Inferior parietal cortex (tissue), 1 donor: ENCODE measurements around the gene FOXL2.

Experiments
- DNase-seq: peaks from one replicate; pipeline ENCODE4 v3.0.0-alpha.2; 2016; ENCODE audit errors: extremely low spot score

FOXL2 gene

DNA sequence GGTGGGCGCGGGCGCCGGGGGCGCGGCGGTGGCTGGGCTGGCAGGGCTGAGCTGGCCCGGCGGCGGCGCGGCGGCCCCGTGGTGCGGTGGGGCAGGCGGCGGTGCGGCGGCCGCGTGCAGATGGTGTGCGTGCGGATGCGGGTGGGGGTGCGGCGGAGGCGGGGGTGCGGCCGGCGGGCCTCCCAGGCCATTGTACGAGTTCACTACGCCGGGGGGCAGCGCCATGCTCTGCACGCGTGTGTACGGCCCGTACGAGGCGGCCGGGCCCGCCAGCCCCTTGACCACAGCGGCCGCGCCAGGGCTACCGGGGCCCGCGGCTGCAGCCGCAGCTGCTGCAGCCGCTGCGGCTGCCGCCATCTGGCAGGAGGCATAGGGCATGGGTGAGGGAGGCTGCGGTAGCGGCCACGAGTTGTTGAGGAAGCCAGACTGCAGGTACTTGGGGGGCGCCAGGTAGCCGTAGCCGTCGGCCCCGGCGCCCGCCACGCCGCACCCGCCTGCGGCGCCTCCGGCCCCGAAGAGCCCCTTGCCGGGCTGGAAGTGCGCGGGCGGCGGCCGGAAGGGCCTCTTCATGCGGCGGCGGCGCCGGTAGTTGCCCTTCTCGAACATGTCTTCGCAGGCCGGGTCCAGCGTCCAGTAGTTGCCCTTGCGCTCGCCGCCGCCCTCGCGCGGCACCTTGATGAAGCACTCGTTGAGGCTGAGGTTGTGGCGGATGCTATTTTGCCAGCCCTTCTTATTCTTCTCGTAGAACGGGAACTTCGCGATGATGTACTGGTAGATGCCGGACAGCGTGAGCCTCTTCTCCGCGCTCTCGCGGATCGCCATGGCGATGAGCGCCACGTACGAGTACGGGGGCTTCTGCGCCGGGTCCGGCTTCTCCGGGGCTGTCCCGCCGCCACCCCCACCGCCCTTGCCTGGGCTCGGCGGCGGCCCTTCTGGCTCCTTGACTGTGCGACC is 951 bp downstream of the FOXL2 start:
- no peak for DNase-seq

DNA sequence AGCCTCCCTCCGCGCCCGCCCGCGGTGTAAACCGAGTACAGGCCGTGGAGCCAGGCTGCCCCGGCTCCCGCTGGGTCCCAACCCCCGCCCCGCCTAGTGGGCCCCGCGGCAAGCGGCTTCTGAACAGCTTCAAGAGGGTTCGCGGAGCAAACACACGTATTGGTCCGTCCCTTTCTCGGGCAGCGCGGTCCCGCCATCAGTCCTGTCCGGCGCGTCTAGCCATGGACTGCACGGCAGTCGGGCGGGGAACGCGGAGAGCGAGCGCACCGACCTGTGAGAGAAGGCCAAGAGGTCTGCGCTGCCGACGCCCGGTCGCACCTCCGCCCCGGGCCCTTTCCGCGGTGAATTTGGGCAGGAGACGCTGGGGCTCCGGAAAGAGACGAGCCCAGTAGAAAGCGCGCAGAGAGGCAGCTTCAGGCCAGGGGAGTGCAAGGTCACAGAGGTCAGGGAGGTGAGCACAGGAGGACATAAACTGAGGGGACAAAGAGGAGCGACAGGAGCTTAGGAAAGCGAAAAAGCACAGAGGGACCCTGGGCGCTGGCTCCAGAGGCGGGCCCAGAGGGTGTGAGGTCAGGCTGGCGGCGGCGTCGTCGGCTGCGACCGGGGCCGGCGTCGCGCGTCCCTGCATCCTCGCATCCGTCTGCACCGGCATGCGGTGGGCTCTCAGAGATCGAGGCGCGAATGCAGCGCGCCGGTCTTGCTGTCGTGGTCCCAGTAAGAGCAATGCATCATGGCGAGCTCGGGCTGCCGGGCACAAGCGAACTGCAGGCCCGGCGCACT is 1.8 kb downstream of the FOXL2 start:
- DNase-seq = no peak

DNA sequence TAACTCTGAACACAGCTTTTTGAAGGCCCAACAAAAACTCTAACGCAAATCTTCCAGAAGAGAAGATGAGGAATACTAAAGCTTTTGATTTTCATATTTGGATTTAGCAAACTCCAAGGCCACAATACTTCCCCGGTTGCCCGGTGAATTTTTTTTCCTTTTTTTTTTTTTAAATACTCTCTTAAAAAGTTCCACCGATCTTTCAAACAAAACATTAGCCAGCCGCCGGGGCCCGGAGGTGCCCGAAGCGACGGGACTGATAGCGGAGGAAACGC is 2.3 kb downstream of the FOXL2 start:
- no peak for DNase-seq

DNA sequence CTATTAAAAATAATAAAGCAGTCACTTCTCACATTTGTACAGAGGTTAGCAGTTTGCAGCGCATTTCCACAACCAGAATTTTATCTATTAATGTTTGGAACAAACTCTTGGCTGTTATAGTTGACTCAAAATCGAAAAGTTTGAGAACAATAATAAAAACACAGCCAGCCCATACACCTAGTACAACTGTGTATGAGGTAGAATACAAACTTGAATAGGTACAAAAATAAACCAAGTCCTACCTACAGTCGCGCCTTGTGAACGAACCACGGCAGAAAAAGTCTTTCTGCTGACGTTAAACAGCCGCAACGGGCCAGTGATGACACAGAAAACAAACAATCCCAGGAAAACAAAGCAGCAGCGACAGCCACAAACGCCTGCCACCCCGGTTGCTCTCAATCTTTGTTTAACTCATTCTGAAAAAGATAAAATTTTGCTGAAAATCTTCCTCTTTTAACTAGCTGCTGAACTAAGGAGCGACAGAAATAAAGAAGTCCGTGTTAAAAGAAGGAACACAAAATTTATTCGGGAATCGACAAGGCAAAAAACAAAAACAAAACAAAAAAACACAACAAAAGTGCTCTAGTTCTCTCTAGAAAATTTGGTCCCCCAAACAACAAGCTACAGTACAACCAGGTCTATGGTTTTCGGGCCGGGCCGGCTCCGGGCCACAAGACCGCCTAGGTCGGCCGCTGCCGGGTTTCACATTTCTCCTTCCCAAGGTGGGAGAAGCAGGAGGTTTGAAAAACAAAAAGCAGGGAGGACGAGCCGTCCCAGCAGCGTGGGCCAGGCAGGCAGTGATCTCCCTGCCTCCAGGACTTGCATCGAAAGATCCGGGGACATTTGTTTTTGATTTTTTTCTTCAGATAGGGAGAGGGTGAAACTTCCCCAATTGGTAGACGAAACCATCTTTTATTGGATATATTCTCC is 2.9 kb downstream of the FOXL2 start:
- no peak for DNase-seq

DNA sequence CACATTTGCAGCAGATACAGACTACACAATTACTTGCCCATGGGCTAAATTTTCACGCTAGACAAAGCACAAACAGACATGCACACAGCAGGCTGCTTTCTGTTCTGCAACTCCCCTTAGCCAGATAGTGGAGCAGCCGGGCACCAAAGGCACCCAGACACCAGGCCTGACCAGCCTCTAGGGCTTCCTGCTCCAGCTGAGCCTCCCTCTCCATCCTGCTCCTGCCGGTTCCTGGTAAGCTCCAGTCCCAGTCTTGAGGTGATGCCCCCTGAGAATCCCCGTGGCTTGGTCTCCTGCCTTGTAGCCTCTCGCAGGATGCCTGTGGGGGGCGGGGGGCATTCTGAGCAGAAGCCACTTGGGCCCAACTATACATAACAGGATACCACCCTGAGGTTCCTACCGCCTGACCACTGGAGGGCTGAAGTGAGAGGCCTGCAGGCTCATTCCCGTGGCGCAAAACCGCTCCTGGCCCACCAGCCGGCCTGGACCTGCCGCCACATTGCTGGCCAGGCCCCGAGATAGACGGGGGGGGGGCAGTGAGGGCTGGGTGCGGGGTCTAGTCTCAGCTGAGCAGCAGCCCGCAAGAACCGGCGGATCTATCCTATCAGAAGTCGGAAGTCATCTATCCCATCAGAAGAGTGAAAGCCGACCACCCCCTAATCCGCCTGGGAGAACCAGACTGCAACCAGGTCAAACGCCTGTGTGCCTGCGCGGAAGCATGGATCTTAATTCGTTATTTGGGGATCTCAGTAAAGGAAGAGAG is 3.9 kb downstream of the FOXL2 start:
- no peak for DNase-seq

DNA sequence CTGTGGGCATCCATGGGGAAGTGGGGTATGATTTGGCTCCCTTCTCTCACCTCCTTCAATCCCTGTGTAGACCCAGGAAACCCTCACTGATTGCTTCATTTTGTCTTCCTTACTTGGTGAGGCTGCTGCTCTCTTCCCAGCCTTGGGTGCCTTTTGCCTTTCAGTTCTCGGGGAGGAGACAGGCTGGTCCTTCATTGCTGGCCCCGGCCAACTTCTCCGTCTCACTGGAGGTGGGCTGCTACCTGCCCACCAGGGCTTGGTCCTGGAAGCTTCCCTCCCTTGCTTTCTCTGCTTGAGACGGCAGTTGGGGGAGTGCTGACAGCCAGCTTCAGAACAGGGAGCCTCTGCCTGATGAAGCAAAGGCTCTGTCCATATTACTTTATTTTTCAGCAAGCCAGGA is 4.7 kb downstream of the FOXL2 start:
- no peak for DNase-seq

DNA sequence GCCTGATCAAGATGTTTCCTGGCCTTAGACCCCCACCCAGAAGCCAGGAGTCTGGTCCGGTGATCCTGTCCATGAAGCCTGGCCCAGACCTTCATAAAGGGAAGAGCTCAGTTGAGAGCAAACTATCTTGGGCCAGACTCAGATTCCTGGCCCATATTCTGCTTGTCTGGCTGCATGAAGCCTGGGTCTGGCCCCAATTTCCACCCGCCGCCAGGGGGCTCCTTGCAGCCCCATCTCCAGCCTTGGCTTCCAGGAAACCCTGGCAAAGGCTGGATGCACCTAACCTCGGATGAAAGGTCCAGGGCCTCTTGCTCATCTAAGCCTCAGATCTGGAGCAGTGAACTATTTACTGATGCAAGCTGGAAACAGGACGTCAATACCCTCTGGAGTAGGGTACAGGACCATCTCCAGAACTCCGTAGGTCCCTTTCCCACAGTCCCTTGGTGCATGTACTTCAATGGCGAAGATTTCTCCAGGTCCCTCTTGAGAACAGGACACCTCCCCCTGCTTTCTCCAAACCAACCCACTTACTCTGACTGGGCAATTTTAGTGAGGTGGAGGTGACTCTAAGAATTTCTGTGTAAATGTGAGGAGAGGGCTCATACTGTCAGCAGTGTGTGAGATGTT is 5.6 kb downstream of the FOXL2 start:
- no peak for DNase-seq

DNA sequence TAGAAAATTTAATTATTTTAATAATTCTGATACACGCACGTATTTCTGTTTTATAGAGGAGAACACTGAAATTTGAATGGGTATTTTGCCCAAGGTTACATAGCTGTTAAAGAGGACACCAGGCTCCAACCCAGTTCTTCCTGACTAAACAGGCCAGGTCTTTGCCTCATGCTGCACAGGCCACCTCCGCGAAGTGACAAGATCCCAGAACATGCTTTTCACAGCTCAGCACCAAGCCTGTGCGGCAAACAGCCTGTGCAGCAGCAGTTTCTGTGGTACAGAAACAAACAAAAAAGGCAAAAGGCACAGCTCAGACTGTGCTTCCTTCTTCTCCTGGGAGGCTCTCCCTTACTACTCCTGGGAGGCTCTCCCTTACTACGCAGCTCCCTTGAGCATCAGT is 6.5 kb downstream of the FOXL2 start:
- no peak for DNase-seq

DNA sequence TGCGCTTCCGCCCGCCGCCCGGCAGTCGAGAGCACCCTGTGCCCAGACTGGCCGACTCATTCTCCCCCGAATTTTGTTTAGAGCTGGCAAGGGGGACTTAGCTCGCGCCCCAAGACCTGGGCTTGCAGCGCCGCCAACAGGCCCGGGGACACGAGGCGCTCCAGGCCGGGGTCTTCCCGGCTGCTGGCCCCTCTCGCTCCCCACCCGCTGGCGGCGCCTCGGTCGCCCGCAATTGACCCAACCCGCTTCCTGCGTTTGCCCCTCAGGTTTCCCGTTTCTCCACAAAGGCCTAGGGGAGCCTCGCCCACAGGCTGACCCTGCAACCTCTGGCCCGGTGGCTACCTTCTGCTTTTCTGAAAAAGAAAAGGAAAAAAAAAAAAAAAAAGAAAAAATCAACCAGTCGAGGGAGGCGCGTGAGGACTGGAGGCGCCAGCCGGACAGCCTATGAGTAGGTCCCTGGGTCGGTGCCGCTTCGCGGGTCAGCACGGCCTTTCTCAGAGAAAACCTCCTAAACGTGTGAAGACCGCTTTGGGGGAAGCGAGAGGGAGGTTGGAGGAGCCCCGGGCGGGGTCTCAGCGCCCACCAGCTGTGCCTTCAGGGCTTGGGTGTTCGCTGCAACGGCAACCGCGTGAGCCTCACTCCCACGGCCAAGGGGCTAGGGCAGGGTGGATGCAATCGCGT is 7.2 kb downstream of the FOXL2 start:
- DNase-seq = no peak

DNA sequence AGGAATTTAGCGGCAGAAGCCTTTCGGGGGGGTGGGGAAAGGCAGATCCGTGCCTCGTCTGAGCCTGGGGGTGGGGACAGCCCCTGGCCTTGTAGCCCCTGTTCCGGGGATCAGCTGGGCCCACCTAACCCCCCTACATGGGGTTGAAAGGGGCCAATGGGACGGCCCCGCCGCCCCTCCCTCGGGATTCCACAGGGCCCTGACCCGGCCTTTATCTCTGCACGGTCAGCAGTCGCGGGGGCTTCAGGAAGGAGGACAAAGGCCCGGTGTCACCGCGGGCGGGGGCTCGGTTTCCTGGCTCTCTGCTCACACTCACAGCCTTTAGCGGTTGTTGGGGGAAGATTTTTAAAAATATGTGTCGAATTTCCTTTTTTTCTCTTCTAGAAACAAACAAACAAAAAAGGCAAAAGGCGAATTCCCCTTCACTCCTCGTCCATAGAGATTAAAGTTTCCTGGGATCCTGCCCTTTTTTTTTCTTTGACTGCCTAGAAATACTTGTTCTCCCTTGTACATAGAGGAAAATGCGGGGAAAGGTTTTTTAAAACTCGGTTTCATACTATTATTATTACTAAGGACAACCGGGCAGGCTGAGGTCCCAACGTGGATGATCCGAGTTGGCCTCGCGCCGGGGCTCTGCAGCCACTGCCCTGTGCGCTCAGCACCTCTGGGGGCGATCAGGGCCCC is 7.9 kb downstream of the FOXL2 start:
- DNase-seq = no peak

DNA sequence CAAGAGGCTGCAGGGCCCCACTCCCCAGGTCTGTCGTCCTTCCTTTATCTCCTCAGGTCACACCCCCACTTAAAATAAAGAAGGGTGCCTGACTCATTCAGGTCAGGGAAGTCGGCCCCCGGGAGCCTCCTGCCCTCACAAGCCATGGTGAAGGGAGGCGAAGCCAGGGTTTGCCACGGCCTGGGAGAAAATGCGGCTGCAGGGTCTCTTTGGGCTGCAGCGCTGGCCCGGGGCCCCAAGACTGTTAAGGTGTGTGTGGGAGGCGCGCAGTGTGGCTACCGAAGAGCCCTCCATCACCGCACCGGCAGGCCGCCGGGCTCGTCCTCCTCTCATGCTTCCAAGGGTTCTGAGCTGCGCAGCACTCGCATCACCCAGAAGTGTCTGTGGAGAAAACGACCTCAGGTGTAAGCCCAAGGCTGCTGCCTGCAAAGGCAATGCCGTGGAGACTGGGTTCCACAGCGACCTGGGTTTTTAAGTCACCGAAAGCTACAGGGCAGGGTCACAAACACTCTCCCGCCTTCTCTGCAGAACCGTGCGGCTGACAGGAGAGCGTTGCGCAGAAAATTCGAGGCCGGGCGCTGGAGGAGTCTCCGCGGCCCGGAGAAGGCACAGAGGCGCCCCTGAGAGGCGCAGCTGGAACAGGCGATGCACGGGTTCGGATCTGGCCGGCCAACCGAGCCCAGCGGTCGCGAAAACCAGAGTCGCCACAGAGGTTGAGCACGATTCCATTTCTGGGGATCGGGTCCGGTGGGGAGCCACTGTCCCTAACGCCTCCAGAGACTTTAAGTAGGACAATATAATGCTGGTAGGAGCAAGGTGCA is 8.7 kb downstream of the FOXL2 start:
- no peak for DNase-seq

DNA sequence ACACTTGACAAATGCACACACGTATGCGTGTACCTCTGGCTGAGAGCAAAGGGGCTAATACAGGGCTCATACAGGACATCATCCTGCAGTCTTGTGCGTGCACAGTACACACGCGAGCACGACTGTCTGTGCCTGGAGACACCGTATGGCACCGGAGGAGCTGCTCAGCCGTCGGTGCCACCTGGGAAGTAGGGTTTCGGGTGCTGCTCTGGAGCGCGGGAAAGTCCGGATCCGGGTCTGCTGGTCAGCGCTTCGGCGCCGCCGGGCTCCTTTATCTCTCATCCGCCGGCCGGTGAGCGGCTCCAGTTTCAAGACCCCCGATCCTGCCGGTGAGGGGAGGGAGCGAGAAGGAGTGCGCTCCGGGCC is 9.3 kb downstream of the FOXL2 start:
- DNase-seq = no peak

DNA sequence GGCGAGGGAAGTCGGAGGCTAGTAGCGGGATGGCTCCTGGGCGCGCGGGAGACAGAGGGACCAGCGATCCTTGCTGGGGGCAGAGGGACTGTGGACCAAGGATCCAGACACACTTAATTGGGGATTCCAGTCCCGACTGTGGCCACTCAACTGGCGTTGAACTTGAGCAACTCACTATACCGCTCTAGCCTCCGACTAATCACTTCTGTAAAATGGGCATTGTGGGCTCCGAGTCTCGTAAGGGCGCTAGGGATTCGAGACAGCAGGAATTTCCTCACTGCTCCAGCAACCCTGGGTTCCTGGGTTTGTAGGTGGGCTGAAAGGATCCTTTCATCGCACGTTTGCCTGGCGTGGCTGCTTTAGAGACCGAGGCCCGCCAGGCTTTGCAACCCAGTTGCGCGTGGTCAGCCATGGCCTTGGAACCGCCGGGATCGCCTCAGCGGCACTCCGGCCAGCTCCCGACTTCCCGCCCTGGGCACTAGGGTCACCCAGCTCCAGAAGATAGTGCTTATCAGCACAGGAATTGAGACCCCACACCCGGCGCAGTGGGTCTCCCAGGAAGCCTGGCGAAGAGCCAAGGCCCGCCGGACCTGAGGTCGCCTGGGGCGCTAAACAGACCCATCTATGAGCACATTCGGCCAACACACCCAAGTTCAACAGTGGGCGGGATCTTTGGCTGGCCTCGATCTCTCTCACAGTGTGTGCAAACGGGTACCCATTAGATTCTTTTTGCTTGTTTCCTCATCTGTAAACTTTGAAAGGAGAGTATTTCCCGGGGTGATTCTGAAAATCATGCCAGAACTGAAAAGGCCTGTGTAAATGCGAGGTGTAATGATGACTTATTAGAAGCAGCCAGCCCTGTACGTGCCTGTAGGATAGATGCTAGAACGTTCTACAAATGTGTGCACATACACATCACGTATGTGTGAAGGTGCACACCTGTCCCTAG is 9.9 kb downstream of the FOXL2 start:
- DNase-seq = no peak

DNA sequence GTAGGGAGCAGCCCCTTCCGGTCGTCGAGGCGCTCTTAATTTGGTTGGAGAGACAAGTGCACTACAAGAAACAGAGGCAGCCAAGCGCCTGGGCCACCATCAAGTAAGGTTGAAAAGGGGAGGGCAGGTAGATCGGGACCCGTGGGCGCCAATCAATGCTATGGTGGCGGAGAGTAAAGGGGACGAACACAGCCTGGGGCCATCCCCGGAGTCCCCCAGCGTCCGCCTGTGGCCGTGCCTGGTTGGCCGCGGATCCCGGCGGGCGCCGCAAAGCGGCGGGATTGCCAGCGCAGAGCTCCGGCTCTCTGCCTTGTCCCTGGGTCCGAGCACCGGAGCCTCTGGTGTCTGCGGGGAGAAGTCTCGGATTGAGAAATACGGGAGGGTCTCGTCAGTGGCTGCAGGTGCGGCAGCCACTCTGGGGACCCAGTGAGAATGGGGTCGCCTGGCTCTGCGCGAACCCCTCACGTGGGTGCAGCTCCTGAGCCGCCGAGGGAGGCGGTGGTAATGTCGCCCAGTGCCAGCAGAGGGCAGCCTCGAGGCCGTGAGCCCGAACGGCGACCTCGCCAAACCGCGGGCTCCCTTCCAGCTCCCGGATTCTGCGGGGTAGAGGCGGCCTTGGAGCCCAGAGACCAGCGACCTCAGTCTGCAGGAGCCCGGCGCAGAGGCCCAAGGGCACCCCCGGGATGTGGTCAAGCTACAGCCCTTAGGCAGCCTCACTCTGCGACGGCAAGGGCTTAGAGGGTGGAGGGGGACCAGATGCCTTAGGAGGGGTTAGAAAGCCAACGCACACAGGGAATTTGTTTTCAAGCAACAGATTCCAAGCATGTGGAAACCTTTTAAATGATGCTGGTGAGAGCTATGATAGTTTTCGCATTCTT is 10.8 kb downstream of the FOXL2 start:
- peak; percentile 63 for DNase-seq

DNA sequence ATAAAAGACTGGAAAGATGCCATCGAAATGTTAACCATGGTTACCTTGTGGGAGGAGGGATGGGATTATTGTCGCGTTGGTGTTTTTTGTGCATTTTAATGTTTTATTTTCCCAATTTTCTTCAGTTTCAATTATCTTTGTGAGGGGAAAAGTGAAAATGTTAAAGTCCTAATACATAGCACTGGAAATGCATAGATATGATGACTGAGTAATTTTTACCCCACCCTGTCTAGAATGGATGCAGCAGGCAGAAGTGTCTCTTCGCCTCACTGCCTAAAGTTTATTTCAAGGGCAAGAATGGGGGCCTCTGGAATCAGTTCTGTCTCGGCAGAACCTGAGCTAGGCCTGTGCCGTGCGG is 11.5 kb downstream of the FOXL2 start:
- no peak for DNase-seq

DNA sequence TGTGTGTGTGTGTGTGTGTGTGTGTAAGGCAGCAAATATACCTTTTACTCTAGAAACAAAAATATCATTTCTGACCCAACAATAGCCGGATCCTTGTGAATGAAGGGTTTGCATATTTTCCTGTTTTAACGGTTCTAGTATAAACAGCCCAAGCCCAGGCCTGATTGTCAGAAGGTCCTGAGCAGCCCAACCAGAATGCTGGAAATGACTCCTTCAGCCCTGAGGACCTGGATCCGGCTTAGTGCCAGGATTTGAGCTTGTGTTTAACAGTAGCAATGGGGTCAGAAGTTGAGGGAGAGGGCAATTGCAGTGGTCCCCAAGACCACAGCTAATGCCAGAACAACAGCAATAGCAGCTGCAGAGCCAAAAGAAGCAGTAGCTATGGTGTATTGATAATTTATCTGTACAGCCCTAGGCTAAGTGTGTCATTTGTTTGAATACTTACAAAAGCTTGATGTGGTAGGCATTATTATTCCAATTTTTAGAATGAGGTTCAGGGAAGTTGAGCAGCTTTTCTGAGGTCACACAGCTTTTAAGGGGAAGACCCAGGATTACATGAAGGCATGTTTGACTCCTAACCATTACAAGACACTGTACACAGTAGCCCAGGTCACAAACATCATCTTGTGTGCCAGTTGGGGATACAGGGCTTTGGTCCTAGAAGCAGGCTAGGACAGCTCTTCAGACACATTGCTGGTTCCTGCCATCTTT is 12.8 kb downstream of the FOXL2 start:
- no peak for DNase-seq
